ENCODE results near the gene SOWAHB.
"Not testable (repeated sequence)": the region's sequence is repeated elsewhere in the genome, so short reads cannot be mapped to it uniquely, and the experiment has no call there.

Gene SOWAHB

DNA sequence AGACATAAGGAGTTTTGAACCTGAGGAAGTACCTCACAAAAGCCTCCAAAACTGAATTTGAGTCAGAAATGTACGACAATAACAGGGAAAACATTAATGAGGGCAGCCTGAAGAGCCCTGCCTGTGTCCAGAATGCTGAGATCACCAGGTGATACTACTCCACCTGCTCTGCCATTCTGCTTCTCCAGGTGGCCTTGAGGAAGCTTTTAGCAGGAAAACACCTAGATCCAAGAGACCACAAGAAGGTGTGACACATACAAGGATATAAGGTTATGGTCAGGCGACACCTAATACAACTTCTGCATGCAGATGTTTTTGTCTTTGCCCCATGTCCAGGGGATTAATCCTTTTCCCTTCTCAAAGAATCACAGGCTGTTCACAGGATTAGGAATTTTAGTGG is 15.3 kb downstream of the SOWAHB start:
- no peak overlapping the region for H3K4me3 ChIP-seq (ENCODE audit: low read depth in 1 of 2, low read length in 2 of 2)
- no peak overlapping the region for H3K27ac ChIP-seq (ENCODE audit: low read length)
- H3K79me2 ChIP-seq (ENCODE audit: insufficient read depth, low read length): no peaks in the 10 kb centered on the region
- H2AFZ ChIP-seq (ENCODE audit: low read depth, low read length): no peak overlapping the region
- no peaks in the 10 kb centered on the region for H3K4me1 ChIP-seq (ENCODE audit: insufficient read depth, low read length)
- DNase-seq (no peak), ATAC-seq (ENCODE audit: insufficient read depth, low read depth) (no peak)
- no peak overlapping the region for H3K4me2 ChIP-seq (ENCODE audit: insufficient read depth, low read length)
- no peak for TF ChIP-seq EZH2 (IDR thresholded peaks at IDR 0.05; ENCODE audit: borderline replicate concordance, low read depth, low read length, severe bottlenecking)
- TF ChIP-seq, protein P1, sequence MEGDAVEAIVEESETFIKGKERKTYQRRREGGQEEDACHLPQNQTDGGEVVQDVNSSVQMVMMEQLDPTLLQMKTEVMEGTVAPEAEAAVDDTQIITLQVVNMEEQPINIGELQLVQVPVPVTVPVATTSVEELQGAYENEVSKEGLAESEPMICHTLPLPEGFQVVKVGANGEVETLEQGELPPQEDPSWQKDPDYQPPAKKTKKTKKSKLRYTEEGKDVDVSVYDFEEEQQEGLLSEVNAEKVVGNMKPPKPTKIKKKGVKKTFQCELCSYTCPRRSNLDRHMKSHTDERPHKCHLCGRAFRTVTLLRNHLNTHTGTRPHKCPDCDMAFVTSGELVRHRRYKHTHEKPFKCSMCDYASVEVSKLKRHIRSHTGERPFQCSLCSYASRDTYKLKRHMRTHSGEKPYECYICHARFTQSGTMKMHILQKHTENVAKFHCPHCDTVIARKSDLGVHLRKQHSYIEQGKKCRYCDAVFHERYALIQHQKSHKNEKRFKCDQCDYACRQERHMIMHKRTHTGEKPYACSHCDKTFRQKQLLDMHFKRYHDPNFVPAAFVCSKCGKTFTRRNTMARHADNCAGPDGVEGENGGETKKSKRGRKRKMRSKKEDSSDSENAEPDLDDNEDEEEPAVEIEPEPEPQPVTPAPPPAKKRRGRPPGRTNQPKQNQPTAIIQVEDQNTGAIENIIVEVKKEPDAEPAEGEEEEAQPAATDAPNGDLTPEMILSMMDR (IDR thresholded peaks at IDR 0.05; ENCODE audit: borderline replicate concordance, extremely low read depth, low read length, poor library complexity, severe bottlenecking): no peak
- H3K36me3 ChIP-seq (ENCODE audit: insufficient read depth, low read length): no peaks in the 10 kb centered on the region
- H4K20me1 ChIP-seq (ENCODE audit: insufficient read depth, low read length): no peaks in the 10 kb centered on the region
- H3K9me3 ChIP-seq (ENCODE audit: insufficient read depth, low read length, severe bottlenecking): no peaks in the 10 kb centered on the region
- H3K9ac ChIP-seq (ENCODE audit: low read depth, low read length): no peak overlapping the region
- H3K27me3 ChIP-seq (ENCODE audit: insufficient read depth, low read length, poor library complexity): no peaks in the 10 kb centered on the region

DNA sequence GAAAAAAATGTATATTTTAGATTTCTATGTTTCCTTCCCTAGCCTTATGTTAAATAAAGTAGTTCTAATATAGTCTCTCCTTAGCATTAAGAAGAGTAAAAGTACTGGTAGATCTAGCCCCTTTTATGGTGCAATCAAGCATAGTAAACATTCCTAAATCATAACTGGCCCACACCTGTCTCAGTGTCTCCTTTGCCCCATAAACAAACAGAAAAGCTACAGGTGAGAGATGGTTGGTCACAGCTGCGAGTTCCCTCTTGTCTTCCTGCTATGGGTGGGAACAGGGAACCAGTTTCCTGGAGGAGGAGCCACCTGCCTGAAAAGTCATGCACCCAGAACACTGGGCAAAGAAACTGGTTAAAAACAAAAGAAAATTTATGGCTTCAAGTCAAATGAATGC is 16.6 kb downstream of the SOWAHB start:
- no peak overlapping the region for H3K4me2 ChIP-seq (ENCODE audit: insufficient read depth, low read length)
- no peak for TF ChIP-seq EZH2 (IDR thresholded peaks at IDR 0.05; ENCODE audit: borderline replicate concordance, low read depth, low read length, severe bottlenecking)
- TF ChIP-seq, protein P1 (IDR thresholded peaks at IDR 0.05; ENCODE audit: borderline replicate concordance, extremely low read depth, low read length, poor library complexity, severe bottlenecking): no peak
- H3K4me3 ChIP-seq (ENCODE audit: low read depth in 1 of 2, low read length in 2 of 2): no peak overlapping the region
- no peaks in the 10 kb centered on the region for H3K27me3 ChIP-seq (ENCODE audit: insufficient read depth, low read length, poor library complexity)
- no peak overlapping the region for H3K27ac ChIP-seq (ENCODE audit: low read length)
- DNase-seq: no peak
- ATAC-seq (ENCODE audit: insufficient read depth, low read depth): no peak
- no peak overlapping the region for H2AFZ ChIP-seq (ENCODE audit: low read depth, low read length)
- no peaks in the 10 kb centered on the region for H3K4me1 ChIP-seq (ENCODE audit: insufficient read depth, low read length)
- H4K20me1 ChIP-seq (ENCODE audit: insufficient read depth, low read length): no peaks in the 10 kb centered on the region
- no peaks in the 10 kb centered on the region for H3K79me2 ChIP-seq (ENCODE audit: insufficient read depth, low read length)
- H3K36me3 ChIP-seq (ENCODE audit: insufficient read depth, low read length): no peaks in the 10 kb centered on the region
- no peaks in the 10 kb centered on the region for H3K9me3 ChIP-seq (ENCODE audit: insufficient read depth, low read length, severe bottlenecking)
- no peak overlapping the region for H3K9ac ChIP-seq (ENCODE audit: low read depth, low read length)

DNA sequence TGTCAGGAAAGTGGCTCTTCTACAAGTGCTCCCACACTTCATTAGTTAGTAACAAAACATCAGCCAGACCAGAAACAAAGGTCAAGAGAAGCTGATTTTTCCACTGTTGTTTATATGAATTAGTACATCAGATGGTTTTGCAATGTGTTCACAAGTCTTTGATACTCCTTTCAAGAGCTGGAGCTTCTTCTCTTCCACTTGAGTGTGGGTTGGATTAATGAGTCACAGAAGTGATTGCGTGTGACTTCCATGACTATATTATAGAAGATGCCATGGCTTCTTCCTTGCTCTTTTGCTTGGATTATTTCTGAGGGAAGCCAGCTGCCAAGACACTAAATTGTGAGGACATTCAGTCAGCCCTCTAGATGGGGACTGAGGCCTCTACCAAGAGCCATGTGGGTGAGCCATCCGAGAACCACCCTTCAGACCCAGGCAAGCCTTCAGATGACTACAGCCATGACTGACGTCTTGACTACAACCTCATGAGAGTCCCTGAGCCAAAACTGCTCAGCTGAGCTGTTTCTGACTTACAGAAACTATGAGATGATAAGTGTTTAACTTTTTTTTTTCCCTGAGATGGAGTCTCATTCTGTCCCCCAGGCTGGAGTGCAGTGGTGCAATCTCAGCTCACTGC is 18.1 kb downstream of the SOWAHB start:
- no peak overlapping the region for H3K9ac ChIP-seq (ENCODE audit: low read depth, low read length)
- H3K79me2 ChIP-seq (ENCODE audit: insufficient read depth, low read length): no peaks in the 10 kb centered on the region
- no peaks in the 10 kb centered on the region for H3K9me3 ChIP-seq (ENCODE audit: insufficient read depth, low read length, severe bottlenecking)
- no peak overlapping the region for H3K4me3 ChIP-seq (ENCODE audit: low read depth in 1 of 2, low read length in 2 of 2)
- no peak overlapping the region for H3K27ac ChIP-seq (ENCODE audit: low read length)
- no peaks in the 10 kb centered on the region for H4K20me1 ChIP-seq (ENCODE audit: insufficient read depth, low read length)
- H3K4me2 ChIP-seq (ENCODE audit: insufficient read depth, low read length): no peak overlapping the region
- no peak overlapping the region for H2AFZ ChIP-seq (ENCODE audit: low read depth, low read length)
- no peak for DNase-seq
- no peaks in the 10 kb centered on the region for H3K4me1 ChIP-seq (ENCODE audit: insufficient read depth, low read length)
- H3K27me3 ChIP-seq (ENCODE audit: insufficient read depth, low read length, poor library complexity): no peaks in the 10 kb centered on the region
- TF ChIP-seq EZH2 (IDR thresholded peaks at IDR 0.05; ENCODE audit: borderline replicate concordance, low read depth, low read length, severe bottlenecking): no peak
- TF ChIP-seq, protein P1 (IDR thresholded peaks at IDR 0.05; ENCODE audit: borderline replicate concordance, extremely low read depth, low read length, poor library complexity, severe bottlenecking): no peak
- ATAC-seq (ENCODE audit: insufficient read depth, low read depth): no peak
- no peaks in the 10 kb centered on the region for H3K36me3 ChIP-seq (ENCODE audit: insufficient read depth, low read length)

DNA sequence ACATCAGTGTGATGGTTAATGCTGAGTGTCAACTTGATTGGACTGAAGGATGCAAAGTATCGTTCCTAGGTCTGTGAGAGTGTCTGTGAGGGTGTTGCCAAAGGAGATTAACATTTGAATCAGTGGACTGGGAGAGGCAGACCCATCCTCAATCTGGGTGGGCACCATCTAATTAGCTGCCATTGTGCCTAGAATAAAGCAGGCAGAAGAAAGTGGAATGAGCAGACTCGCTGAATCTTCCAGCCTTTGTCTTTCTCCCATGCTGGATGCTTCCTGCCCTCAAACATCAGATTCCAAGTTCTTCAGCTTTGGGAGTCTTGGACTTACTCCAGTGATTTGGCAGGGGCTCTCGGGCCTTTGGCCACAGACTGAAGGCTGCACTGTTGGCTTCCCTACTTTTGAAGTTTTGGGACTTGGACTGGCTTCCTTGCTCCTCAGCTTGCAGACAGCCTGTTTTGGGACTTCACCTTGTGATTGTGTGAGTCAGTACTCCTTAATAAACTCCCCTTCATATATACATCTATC is 19.2 kb downstream of the SOWAHB start:
- H3K4me1 ChIP-seq (ENCODE audit: insufficient read depth, low read length); H2AFZ ChIP-seq (ENCODE audit: low read depth, low read length); H4K20me1 ChIP-seq (ENCODE audit: insufficient read depth, low read length); H3K27me3 ChIP-seq (ENCODE audit: insufficient read depth, low read length, poor library complexity); H3K9ac ChIP-seq (ENCODE audit: low read depth, low read length); H3K79me2 ChIP-seq (ENCODE audit: insufficient read depth, low read length); ATAC-seq (ENCODE audit: insufficient read depth, low read depth); H3K27ac ChIP-seq (ENCODE audit: low read length); H3K36me3 ChIP-seq (ENCODE audit: insufficient read depth, low read length); DNase-seq; H3K4me2 ChIP-seq (ENCODE audit: insufficient read depth, low read length); H3K4me3 ChIP-seq (ENCODE audit: low read depth in 1 of 2, low read length in 2 of 2); H3K9me3 ChIP-seq (ENCODE audit: insufficient read depth, low read length, severe bottlenecking): not testable (repeated sequence)
